Tibial nerve (tissue), 4 donors: ENCODE data around the gene CDC42EP5. TPM values are rescaled to one million over a fixed set of nuclear protein-coding genes. Genes with fewer than 3 reads are reported as not detected.

Source experiments
- DNase-seq, 2 donors: peaks; one replicate each; pipeline ENCODE4 v3.0.0-alpha.2; 2019; ENCODE audit warnings: low spot score in 2 of 2
- H3K27ac ChIP-seq, 4 donors: fragments of 200-600 bp; sonication (generic) in 3 of 4; one replicate each; pipeline ENCODE4 v1.5.1; 2017 to 2019; ENCODE audit warnings: mild to moderate bottlenecking in 1 of 4
- H3K27me3 ChIP-seq, 2 donors: fragments of 200-600 bp; sonication (generic) in 1 of 2; one replicate each; pipeline versions ENCODE4 v1.5.1 to v1.6.0; 2017 to 2019
- H3K36me3 ChIP-seq, 3 donors: fragments of 200-600 bp; sonication (generic); one replicate each; pipeline ENCODE4 v1.5.1; 2018 to 2019
- H3K4me1 ChIP-seq, 4 donors: fragments of 200-600 bp; sonication (generic) in 3 of 4; one replicate each; pipeline ENCODE4 v1.5.1; 2017 to 2019
- H3K4me3 ChIP-seq, 4 donors: fragments of 200-600 bp; sonication (generic) in 3 of 4; one replicate each; pipeline ENCODE4 v1.5.1; 2017 to 2019; ENCODE audit warnings: mild to moderate bottlenecking in 1 of 4, moderate library complexity in 1 of 4
- H3K9me3 ChIP-seq, 4 donors: fragments of 200-600 bp; sonication (generic) in 3 of 4; one replicate each; pipeline ENCODE4 v1.5.1; 2017 to 2019
- CTCF ChIP-seq, 5 experiments: fragments of 200-600 bp in 3 of 5; fragments of 450-650 bp in 2 of 5; sonication (generic) in 3 of 5; IDR thresholded peaks; one replicate each; pipeline ENCODE4 v1.5.1; 2016 to 2019; ENCODE audit warnings: antibody characterized with exemption in 5 of 5, mild to moderate bottlenecking in 3 of 5, moderate library complexity in 2 of 5
- EP300 ChIP-seq, 2 donors: sonication (generic); formaldehyde crosslinking; IDR thresholded peaks; one replicate each; pipeline ENCODE4 v1.6.1; 2017; ENCODE audit warnings: antibody characterized with exemption in 2 of 2, mild to moderate bottlenecking in 1 of 2
- POLR2A ChIP-seq, 2 donors: fragments of 450-650 bp; IDR thresholded peaks; one replicate each; pipeline ENCODE4 v1.6.1; 2017; ENCODE audit warnings: antibody characterized with exemption in 2 of 2, mild to moderate bottlenecking in 2 of 2, moderate library complexity in 2 of 2
- WGBS, 2 donors: methylation state at CpG; one replicate each; pipeline ENCODE4 v1.1.5; 2018; 5-methylcytosine and 5-hydroxymethylcytosine counted together
- total RNA-seq, 4 donors: library from RNA; depleted of rRNA; stranded (reverse); fragments of >200 nt; gene quantifications; one replicate each; pipeline ENCODE4 v1.1.0, GENCODE V29; 2016

Gene CDC42EP5
- total RNA-seq, result 10 to 100 TPM; 38.9 to 62.2 (median 50.2) TPM

DNA sequence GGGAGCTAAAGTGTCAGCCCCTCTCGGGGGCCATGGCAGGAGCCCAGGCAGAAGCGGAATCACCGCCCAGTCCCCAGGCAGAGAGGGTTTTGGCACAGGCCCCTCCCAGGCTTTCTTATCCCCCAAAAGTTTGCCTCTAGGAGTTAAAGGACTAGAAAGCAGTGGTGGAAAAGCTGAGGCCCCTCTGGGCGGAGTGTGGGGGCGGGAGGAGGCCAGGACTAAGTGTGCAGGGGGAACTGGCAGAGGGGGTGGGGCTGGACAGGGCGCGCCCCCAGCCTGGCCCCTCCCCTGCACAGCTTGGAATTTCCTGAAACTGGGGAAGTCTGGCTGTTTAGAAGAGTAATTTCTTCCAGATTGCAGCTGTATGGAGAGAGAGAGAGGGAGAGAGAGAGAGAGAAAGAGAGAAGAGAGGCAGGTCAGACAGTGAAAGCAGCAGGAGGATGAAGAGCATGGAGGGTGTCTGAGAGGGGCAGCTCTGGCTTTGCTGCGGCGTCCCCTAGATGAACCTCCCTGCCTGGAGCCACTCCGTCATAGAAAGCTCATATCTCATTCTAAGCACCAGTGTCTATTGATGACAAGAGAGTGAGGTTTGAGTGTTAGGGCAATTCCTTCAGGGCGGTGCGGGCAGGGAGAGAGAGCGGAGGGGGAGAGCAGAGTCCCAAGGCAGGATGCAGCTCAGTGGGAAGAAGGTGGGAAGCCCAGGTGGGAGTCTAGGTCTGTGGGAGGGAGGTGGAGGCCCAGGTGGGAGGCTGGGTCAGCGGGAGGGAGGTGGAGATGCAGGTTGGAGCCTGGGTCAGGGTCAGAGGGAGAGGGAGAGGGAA lies at the start of gene CDC42EP5:
Gene CDC42EP5, minus strand, starts transcription at position 226 of the 821 bp plus-strand sequence. CDS start 7,749 bp downstream, outside the sequence.
- TF ChIP-seq CTCF (IDR thresholded peaks at IDR 0.05), result no peak
- peak; percentile 22 to 92 for TF ChIP-seq EP300 (IDR thresholded peaks at IDR 0.05)
- peak; percentile 72 to 76 for TF ChIP-seq POLR2A (IDR thresholded peaks at IDR 0.05)
- Histone ChIP-seq H3K27me3 (peaks cover 0 to 15% of the 10 kb centered on the region in 2 donors), H3K27ac (peak within 1 kb of the TSS; percentile 73 to 96 (median 88)), H3K36me3 (no peaks in the 10 kb centered on the region), H3K4me1 (peaks cover 0 to 46% (median 23%) of the 10 kb centered on the region in 4 donors), H3K9me3 (no peaks in the 10 kb centered on the region), H3K4me3 (peak within 1 kb of the TSS; percentile 34 to 58 (median 46))
- WGBS, 2 donors, result 4 to 7% methylated on average over 14 of the region's 14 CpGs
- DNase-seq, result peak; percentile 62 to 73

- TF ChIP-seq EP300 (IDR thresholded peaks at IDR 0.05) (no peak), POLR2A (IDR thresholded peaks at IDR 0.05) (no peak), CTCF (IDR thresholded peaks at IDR 0.05) (no peak)
- Histone ChIP-seq H3K4me3 (no peak overlapping the region), H3K4me1 (no peaks in the 10 kb centered on the region), H3K9me3 (no peaks in the 10 kb centered on the region), H3K27me3 (no peaks in the 10 kb centered on the region), H3K27ac (no peak overlapping the region), H3K36me3 (no peaks in the 10 kb centered on the region)
- 79 to 82% methylated on average over 6 of the region's 6 CpGs for WGBS, 2 donors
- DNase-seq, result no peak
Measured at GRCh38 chr19:54521860-54522513, 48.9 kb upstream of the CDC42EP5 start.

- no peaks in the 10 kb centered on the region for H3K36me3 ChIP-seq
- no peak overlapping the region for H3K27ac ChIP-seq
- no peaks in the 10 kb centered on the region for H3K9me3 ChIP-seq
- no peak for TF ChIP-seq CTCF (IDR thresholded peaks at IDR 0.05)
- no peak for TF ChIP-seq POLR2A (IDR thresholded peaks at IDR 0.05)
- TF ChIP-seq EP300 (IDR thresholded peaks at IDR 0.05), result no peak
- no peak overlapping the region for H3K4me3 ChIP-seq
- no peak for DNase-seq
- no peaks in the 10 kb centered on the region for H3K4me1 ChIP-seq
- 53 to 63% methylated on average over 17 to 18 of the region's 18 CpGs for WGBS, 2 donors
- H3K27me3 ChIP-seq, result no peaks in the 10 kb centered on the region
Measured at GRCh38 chr19:54521022-54521859, 48.1 kb upstream of the CDC42EP5 start.

DNA sequence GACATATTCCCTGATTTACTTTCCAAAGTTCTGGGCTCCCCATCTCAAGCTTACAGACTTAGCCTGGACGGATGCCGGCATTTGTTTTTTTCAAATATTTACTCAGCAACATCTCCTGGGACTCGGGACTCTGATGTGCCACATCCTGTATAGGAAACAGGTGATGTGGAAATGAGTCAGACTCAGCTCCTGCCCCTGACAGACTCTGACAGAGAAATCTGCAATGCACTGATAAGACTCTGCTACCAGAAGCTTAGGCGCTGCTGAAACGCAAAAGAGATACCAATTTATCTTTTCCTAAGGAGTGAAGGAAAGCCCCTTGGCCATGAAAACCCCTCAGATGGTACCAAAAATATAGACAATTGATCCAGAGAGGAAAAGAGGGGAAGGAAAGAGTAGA lies 45.7 kb upstream of the CDC42EP5 start:
- TF ChIP-seq EP300 (IDR thresholded peaks at IDR 0.05), result no peak
- no peak for TF ChIP-seq CTCF (IDR thresholded peaks at IDR 0.05)
- no peak for TF ChIP-seq POLR2A (IDR thresholded peaks at IDR 0.05)
- no peaks in the 10 kb centered on the region for H3K27me3 ChIP-seq
- H3K36me3 ChIP-seq, result no peaks in the 10 kb centered on the region
- H3K4me3 ChIP-seq, result no peak overlapping the region
- no peak overlapping the region for H3K27ac ChIP-seq
- no peaks in the 10 kb centered on the region for H3K9me3 ChIP-seq
- no peak for DNase-seq
- H3K4me1 ChIP-seq, result no peaks in the 10 kb centered on the region
- 64 to 68% methylated on average over 5 of the region's 5 CpGs for WGBS, 2 donors
